SK-N-MC (cell line): ENCODE results near the gene RAET1E.

ENCODE experiments used
- EZH2 ChIP-seq: fragments of 200-600 bp; sonication (generic); IDR thresholded peaks from one replicate; pipeline ENCODE4 v1.6.1; 2017; ENCODE audit warnings: antibody characterized with exemption
- POLR2AphosphoS5 ChIP-seq: IDR thresholded peaks from 2 replicates; pipeline ENCODE4 v1.6.1; 2012; ENCODE audit warnings: mild to moderate bottlenecking, low read depth, low read length, borderline replicate concordance

DNA sequence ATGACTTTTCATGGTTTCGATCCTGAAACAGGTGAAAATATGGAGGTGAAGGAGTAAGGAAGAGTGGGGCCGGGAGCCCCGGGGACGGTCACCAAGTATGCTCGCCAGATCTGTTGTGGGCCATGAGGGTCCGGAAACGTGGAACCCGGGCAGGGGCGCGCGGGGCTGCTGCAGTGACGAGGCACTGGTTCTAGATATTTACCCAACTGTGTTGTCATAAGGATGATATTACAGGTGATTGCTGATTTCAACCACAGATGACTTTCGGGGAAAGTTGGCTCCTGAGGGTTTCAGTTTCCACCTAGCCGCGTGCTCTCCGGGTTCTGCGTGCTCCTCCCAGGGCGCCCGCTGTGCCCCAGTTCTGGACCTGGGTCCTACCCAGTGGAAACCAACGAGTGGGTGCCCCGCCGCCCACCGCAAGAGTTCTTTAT, 12.8 kb upstream of the RAET1E start:
- TF ChIP-seq EZH2 (no peak), POLR2AphosphoS5 (no peak)
